Body of pancreas (tissue), 4 donors: ENCODE results near the gene ZNF277. TPM values are rescaled to one million over a fixed set of nuclear protein-coding genes. Genes with fewer than 3 reads are reported as not detected.

ENCODE experiments used
- ATAC-seq: fragments of 150-250 bp; one replicate; pipeline ENCODE4 v1.9.1; 2016
- DNase-seq, 4 donors: peaks; one replicate each; pipeline ENCODE4 v3.0.0-alpha.2; 2019
- H3K27ac ChIP-seq, 4 donors: fragments of 200-600 bp; sonication (generic); 1 replicate in 3 of 4; 2 replicates in 1 of 4; pipeline versions ENCODE4 v1.5.1 to v1.6.1; 2016 to 2019; ENCODE audit warnings: mild to moderate bottlenecking in 1 of 4, mixed read lengths in 1 of 4, moderate library complexity in 1 of 4
- H3K27me3 ChIP-seq, 2 donors: fragments of 200-600 bp; sonication (generic); one replicate each; pipeline ENCODE4 v1.6.0; 2016; ENCODE audit warnings: mild to moderate bottlenecking in 1 of 2
- H3K36me3 ChIP-seq, 2 donors: fragments of 200-600 bp; sonication (generic); replicated peaks in 1 of 2; 2 replicates each; pipeline ENCODE4 v1.5.1; 2016; ENCODE audit warnings: low read depth in 2 of 2; ENCODE audit not compliant: insufficient read depth in 1 of 2
- H3K4me1 ChIP-seq: fragments of 200-600 bp; sonication (generic); one replicate; pipeline ENCODE4 v1.6.0; 2016
- H3K4me3 ChIP-seq, 2 donors: fragments of 200-600 bp; sonication (generic); 1 replicate in 1 of 2; 2 replicates in 1 of 2; pipeline ENCODE4 v1.5.1; 2016 to 2019
- H3K9me3 ChIP-seq, 3 donors: fragments of 200-600 bp; sonication (generic); 1 replicate in 2 of 3; 2 replicates in 1 of 3; pipeline ENCODE4 v1.5.1; 2016
- POLR2A ChIP-seq, 3 donors: fragments of 450-650 bp; IDR thresholded peaks; one replicate each; pipeline ENCODE4 v1.6.1; 2016; ENCODE audit warnings: antibody characterized with exemption in 3 of 3, mild to moderate bottlenecking in 2 of 3
- WGBS, 2 donors: methylation state at CpG; one replicate each; pipeline ENCODE4 v1.1.5; 2017; 5-methylcytosine and 5-hydroxymethylcytosine counted together
- intact Hi-C: fragments of 100-400 bp; cut with DNase I; formaldehyde crosslinking; loops from one replicate; pipeline ENCODE4 v1.15.1; 2023
- total RNA-seq, 2 donors: library from RNA; depleted of rRNA; stranded (reverse); fragments of >200 nt; gene quantifications; one replicate each; pipeline ENCODE4 v1.1.0, GENCODE V29; 2016
- TF ChIP-seq, protein P1 (sequence below), 7 experiments: fragments of 450-650 bp in 4 of 7; fragments of 200-600 bp in 3 of 7; sonication (generic) in 3 of 7; IDR thresholded peaks; one replicate each; pipeline ENCODE4 v1.5.1; 2016 to 2019; ENCODE audit warnings: antibody characterized with exemption in 7 of 7

ZNF277 gene
- total RNA-seq, 2 donors from 2014 or later = 12.9 to 34.0 TPM

DNA sequence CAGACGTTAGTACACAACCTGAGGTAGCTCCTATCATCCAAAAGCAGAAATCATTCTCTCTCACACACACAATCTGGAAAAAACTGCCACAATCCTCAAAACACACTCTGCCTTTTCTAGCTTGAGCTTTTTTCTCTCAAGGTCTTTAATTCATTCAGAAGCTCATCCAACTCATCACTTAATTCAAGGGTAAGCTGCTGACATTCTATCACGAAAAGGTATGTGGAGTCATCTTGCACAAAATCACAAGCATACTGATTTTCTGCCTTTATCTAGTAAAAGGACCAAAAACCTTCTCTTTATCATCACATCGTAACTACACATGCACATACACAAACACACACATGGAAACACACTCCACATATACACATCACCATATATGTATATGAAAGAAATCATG, 32.3 kb upstream of the ZNF277 start:
- WGBS, 2 donors = 89 to 90% methylated on average over 3 of the region's 3 CpGs

DNA sequence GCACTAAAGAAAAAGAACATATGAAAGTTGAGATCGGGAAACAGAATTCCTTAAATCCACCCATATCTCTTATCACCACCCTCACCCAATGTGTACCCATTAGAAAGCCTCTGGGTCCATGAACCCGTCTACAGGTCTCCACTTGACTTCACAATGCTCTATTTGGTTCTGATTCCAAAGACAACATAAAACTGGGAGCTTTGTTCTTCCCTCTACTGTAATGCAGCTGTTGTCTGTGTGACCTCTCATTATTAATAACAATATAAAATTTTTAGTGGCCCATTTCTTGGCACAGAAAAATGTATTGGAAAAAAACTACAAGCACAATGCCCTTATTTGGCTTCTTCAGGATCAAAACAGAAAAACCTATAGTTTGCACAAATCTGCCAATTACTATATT, 30.3 kb upstream of the ZNF277 start:
- WGBS, 2 donors = 76 to 83% methylated on average over 2 of the region's 2 CpGs
- H3K27ac ChIP-seq = no peak overlapping the region
- no peaks in the 10 kb centered on the region for H3K4me1 ChIP-seq
- no peaks in the 10 kb centered on the region for H3K27me3 ChIP-seq
- no peaks in the 10 kb centered on the region for H3K36me3 ChIP-seq
- no peaks in the 10 kb centered on the region for H3K9me3 ChIP-seq
- no peak overlapping the region for H3K4me3 ChIP-seq
- TF ChIP-seq, protein P1, sequence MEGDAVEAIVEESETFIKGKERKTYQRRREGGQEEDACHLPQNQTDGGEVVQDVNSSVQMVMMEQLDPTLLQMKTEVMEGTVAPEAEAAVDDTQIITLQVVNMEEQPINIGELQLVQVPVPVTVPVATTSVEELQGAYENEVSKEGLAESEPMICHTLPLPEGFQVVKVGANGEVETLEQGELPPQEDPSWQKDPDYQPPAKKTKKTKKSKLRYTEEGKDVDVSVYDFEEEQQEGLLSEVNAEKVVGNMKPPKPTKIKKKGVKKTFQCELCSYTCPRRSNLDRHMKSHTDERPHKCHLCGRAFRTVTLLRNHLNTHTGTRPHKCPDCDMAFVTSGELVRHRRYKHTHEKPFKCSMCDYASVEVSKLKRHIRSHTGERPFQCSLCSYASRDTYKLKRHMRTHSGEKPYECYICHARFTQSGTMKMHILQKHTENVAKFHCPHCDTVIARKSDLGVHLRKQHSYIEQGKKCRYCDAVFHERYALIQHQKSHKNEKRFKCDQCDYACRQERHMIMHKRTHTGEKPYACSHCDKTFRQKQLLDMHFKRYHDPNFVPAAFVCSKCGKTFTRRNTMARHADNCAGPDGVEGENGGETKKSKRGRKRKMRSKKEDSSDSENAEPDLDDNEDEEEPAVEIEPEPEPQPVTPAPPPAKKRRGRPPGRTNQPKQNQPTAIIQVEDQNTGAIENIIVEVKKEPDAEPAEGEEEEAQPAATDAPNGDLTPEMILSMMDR (IDR thresholded peaks at IDR 0.05) = no peak
- TF ChIP-seq POLR2A (IDR thresholded peaks at IDR 0.05) = no peak
- no peak for DNase-seq
- intact Hi-C loops = no loop called here
- no peak for ATAC-seq

More for the DNA sequence above, 32.3 kb upstream of the ZNF277 start:
- intact Hi-C loops = no loop called here
- Histone ChIP-seq H3K27me3 (no peaks in the 10 kb centered on the region), H3K36me3 (no peaks in the 10 kb centered on the region), H3K4me1 (no peaks in the 10 kb centered on the region), H3K9me3 (no peaks in the 10 kb centered on the region), H3K4me3 (no peak overlapping the region), H3K27ac (no peak overlapping the region)
- ATAC-seq = no peak
- DNase-seq = no peak
- no peak for TF ChIP-seq POLR2A (IDR thresholded peaks at IDR 0.05)
- TF ChIP-seq, protein P1 (IDR thresholded peaks at IDR 0.05) = no peak

DNA sequence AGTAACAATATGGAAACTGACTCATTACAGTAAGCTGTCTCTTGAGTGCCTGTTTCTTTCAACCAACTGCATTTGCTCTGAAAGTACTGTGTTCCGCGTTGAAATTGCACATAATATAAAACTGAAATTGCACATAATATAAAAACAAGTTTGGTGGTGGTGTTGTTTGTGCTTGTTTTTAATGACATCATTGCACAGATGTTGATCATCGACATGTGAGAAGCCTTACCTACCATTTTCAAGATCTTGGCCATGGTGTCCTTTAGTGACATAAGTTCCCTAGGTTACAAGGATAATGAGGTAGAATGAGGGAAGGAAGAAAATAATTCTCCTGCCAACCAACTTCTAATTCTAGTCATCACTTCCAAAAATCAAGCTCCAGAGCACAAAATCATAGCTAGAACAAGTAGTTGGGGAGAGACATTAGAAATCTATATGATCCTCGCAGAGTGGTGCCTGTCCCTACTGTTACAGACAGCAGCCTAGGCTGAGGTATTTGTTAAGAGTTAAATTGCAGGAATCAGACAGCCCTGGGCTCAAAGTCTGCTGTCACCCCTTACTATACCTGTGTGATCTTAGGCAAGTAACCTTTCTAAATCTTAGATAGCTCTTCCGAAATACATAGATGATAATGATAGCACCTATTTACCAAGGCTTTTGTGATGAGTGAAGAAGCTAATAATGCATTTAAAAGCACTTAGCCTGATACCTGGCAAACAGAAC, 29.6 kb upstream of the ZNF277 start:
- H3K27ac ChIP-seq = no peak overlapping the region
- no peaks in the 10 kb centered on the region for H3K27me3 ChIP-seq
- no peaks in the 10 kb centered on the region for H3K9me3 ChIP-seq
- no peaks in the 10 kb centered on the region for H3K4me1 ChIP-seq
- no peak for ATAC-seq
- 89 to 93% methylated on average over 5 of the region's 5 CpGs for WGBS, 2 donors
- no peaks in the 10 kb centered on the region for H3K36me3 ChIP-seq
- H3K4me3 ChIP-seq = no peak overlapping the region
- DNase-seq = no peak
- intact Hi-C loops = no loop called here
- TF ChIP-seq, protein P1 (IDR thresholded peaks at IDR 0.05) = no peak
- no peak for TF ChIP-seq POLR2A (IDR thresholded peaks at IDR 0.05)

DNA sequence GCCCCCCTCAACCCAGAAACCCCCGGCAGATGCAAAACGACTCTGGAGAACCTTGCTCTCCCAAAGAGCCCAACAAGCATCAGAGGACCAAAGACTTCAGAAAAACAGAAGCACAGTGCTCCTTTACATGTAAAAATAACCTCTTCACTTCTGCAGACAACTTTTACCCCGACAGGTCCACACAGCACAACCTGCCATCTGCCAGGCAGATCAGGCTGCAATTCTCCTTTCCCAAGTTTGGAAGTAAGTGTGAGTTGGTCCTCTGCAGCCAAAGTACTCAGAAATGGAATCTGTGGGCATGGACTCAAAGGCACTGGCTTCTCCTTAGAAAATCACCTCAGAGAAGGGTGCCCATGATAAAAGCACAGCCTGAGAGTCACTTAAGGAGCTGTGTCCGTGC, 26.3 kb upstream of the ZNF277 start:
- no peak for ATAC-seq
- intact Hi-C loops = no loop called here

More for the DNA sequence above, 26.3 kb upstream of the ZNF277 start:
- no peaks in the 10 kb centered on the region for H3K27me3 ChIP-seq
- peaks cover 3% of the 10 kb centered on the region for H3K4me1 ChIP-seq
- 70 to 86% methylated on average over 4 of the region's 4 CpGs for WGBS, 2 donors
- no peak overlapping the region for H3K27ac ChIP-seq
- H3K4me3 ChIP-seq = no peak overlapping the region
- TF ChIP-seq, protein P1 (IDR thresholded peaks at IDR 0.05) = no peak
- no peak for TF ChIP-seq POLR2A (IDR thresholded peaks at IDR 0.05)
- no peak for DNase-seq
- H3K36me3 ChIP-seq = no peaks in the 10 kb centered on the region
- no peaks in the 10 kb centered on the region for H3K9me3 ChIP-seq
